ENCODE measurements around the gene ZFAND6. TPM values are rescaled to one million over a fixed set of nuclear protein-coding genes. Genes with fewer than 3 reads are reported as not detected.

ZFAND6 gene
- total RNA-seq, 1 donor from 2014 or later = 101 TPM

- DNase-seq (no peak), ATAC-seq (ENCODE audit: low read depth) (no peak)
- intact Hi-C loops (cut with micrococcal nuclease) = loop anchor here (5.0 kb wide), 1 partner anchor 37 kb away; no protein-coding TSS in a partner anchor
- no peaks in the 10 kb centered on the region for H3K9me3 Mint-ChIP-seq
- ChIA-PET POLR2A (interaction anchor here (0.6 to 5.9 kb wide), 17 partner anchors 7 to 1051 kb away, joined by 3 to 39 read pairs (median 7); partner anchors contain the start of genes BCL2A1 and MTHFS), CTCF (interaction anchor here (1.0 kb wide), 1 partner anchor 113 kb away, joined by 4 read pairs; no protein-coding TSS in a partner anchor)
- H3K4me3 Mint-ChIP-seq = peak overlapping the region; percentile 88
- peaks cover 8% of the 10 kb centered on the region for H3K36me3 Mint-ChIP-seq (ENCODE audit: low read depth)
- TF ChIP-seq CTCF (IDR thresholded peaks at IDR 0.05) = no peak
- H3K4me1 Mint-ChIP-seq = peaks cover 61% of the 10 kb centered on the region
- H3K27ac Mint-ChIP-seq = peak overlapping the region; percentile 92
- no peaks in the 10 kb centered on the region for H3K27me3 Mint-ChIP-seq
Observed at GRCh38 chr15:80060356-80061006, 1.0 kb downstream of the ZFAND6 start.

- Mint-ChIP-seq H3K27me3 (no peaks in the 10 kb centered on the region), H3K4me1 (peaks cover 57% of the 10 kb centered on the region), H3K9me3 (no peaks in the 10 kb centered on the region), H3K4me3 (peak overlapping the region; percentile 88), H3K36me3 (ENCODE audit: low read depth) (peaks cover 10% of the 10 kb centered on the region), H3K27ac (peak overlapping the region; percentile 92)
- ATAC-seq (ENCODE audit: low read depth) (no peak), DNase-seq (no peak)
- no peak for TF ChIP-seq CTCF (IDR thresholded peaks at IDR 0.05)
- POLR2A ChIA-PET = interaction anchor here (1.0 to 5.9 kb wide), 5 partner anchors 30 to 138 kb away, joined by 6 to 39 read pairs (median 29); no protein-coding TSS in a partner anchor
- intact Hi-C loops (cut with micrococcal nuclease) = loop anchor here (5.0 kb wide), 1 partner anchor 36 kb away; no protein-coding TSS in a partner anchor
- CTCF ChIA-PET = interaction anchor here (0.6 to 1.0 kb wide), 2 partner anchors 69 to 112 kb away, joined by 4 read pairs; no protein-coding TSS in a partner anchor
Observed at GRCh38 chr15:80061582-80061981, 2.1 kb downstream of the ZFAND6 start.

GRCh38 chr15:80066912-80067311, 7.4 kb downstream of the ZFAND6 start:
- Mint-ChIP-seq H3K4me3 (peak overlapping the region; percentile 5), H3K36me3 (ENCODE audit: low read depth) (peaks cover 21% of the 10 kb centered on the region), H3K4me1 (peaks cover 78% of the 10 kb centered on the region), H3K27ac (peak overlapping the region; percentile 65), H3K9me3 (no peaks in the 10 kb centered on the region), H3K27me3 (no peaks in the 10 kb centered on the region)
- no peak for TF ChIP-seq CTCF (IDR thresholded peaks at IDR 0.05)
- DNase-seq (no peak), ATAC-seq (ENCODE audit: low read depth) (peak; percentile 51)
- intact Hi-C loops (cut with micrococcal nuclease) = no loop called here
- ChIA-PET POLR2A (interaction anchor here (0.7 to 1.6 kb wide), 5 partner anchors 11 to 144 kb away, joined by 3 to 5 read pairs (median 4); no protein-coding TSS in a partner anchor), CTCF (no interaction called here)

- peak overlapping the region; percentile 24 for H3K4me3 Mint-ChIP-seq
- ATAC-seq (ENCODE audit: low read depth) = no peak
Observed at GRCh38 chr15:80068578-80068977, 9.1 kb downstream of the ZFAND6 start.

More at GRCh38 chr15:80068578-80068977, 9.1 kb downstream of the ZFAND6 start:
- no peaks in the 10 kb centered on the region for H3K27me3 Mint-ChIP-seq
- CTCF ChIA-PET = interaction anchor here (1.0 kb wide), 1 partner anchor 22 kb away, joined by 3 read pairs; no protein-coding TSS in a partner anchor
- H3K4me1 Mint-ChIP-seq = peaks cover 78% of the 10 kb centered on the region
- POLR2A ChIA-PET = interaction anchor here (0.7 to 1.3 kb wide), 2 partner anchors 9 to 60 kb away, joined by 3 to 5 read pairs; partner anchors contain the start of gene ZFAND6
- no peaks in the 10 kb centered on the region for H3K9me3 Mint-ChIP-seq
- DNase-seq = no peak
- intact Hi-C loops (cut with micrococcal nuclease) = no loop called here
- TF ChIP-seq CTCF (IDR thresholded peaks at IDR 0.05) = no peak
- peaks cover 21% of the 10 kb centered on the region for H3K36me3 Mint-ChIP-seq (ENCODE audit: low read depth)
- H3K27ac Mint-ChIP-seq = peak overlapping the region; percentile 30
